Transverse colon (tissue), 3 donors: ENCODE measurements around the gene DHFR.

Source experiments
- EP300 ChIP-seq: sonication (generic); formaldehyde crosslinking; IDR thresholded peaks from one replicate; pipeline ENCODE4 v1.6.1; 2017; ENCODE audit warnings: antibody characterized with exemption, low read depth
- TF ChIP-seq, protein P1 (sequence below), 5 experiments: fragments of 200-600 bp in 3 of 5; fragments of 450-650 bp in 2 of 5; sonication (generic) in 3 of 5; IDR thresholded peaks; 1 replicate in 2 of 5; 2 replicates in 3 of 5; pipeline ENCODE4 v1.5.1; 2016 to 2017; ENCODE audit warnings: antibody characterized with exemption in 5 of 5, inconsistent platforms in 3 of 5, mild to moderate bottlenecking in 2 of 5, moderate library complexity in 1 of 5

DNA sequence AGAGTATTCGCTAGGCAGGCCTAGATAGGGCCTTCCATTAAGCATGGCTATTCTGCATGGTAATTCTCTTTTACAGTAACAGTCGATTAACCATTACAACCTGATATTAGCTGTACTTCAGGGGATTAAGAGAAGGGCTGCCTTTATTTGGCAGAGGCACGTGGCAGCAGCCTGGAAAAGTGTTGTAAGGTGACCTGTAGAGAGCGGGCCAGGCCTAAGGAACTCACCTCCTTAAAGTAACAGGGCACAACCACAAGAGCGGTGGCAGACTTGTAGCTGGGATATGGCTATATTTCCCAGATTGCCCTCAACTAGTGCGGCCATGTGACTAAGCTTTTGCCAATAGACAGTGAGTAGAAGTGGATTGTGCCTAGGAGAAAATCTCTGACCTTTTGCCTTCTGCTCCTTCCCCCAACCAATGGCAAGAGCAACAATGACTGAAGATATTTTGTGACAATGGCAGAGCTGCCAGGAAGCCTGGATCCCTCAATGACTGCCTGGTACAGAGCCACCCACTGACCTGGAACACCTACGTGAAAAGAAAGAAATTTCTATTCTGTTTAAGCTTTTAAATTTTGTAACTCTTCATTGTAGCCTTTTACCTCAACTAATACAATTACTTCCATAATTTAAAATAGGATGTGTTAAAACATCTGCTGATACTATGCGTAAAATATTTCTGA, 65.8 kb downstream of the DHFR start:
- TF ChIP-seq, protein P1, sequence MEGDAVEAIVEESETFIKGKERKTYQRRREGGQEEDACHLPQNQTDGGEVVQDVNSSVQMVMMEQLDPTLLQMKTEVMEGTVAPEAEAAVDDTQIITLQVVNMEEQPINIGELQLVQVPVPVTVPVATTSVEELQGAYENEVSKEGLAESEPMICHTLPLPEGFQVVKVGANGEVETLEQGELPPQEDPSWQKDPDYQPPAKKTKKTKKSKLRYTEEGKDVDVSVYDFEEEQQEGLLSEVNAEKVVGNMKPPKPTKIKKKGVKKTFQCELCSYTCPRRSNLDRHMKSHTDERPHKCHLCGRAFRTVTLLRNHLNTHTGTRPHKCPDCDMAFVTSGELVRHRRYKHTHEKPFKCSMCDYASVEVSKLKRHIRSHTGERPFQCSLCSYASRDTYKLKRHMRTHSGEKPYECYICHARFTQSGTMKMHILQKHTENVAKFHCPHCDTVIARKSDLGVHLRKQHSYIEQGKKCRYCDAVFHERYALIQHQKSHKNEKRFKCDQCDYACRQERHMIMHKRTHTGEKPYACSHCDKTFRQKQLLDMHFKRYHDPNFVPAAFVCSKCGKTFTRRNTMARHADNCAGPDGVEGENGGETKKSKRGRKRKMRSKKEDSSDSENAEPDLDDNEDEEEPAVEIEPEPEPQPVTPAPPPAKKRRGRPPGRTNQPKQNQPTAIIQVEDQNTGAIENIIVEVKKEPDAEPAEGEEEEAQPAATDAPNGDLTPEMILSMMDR (IDR thresholded peaks at IDR 0.05) = no peak
- TF ChIP-seq EP300 = no peak
